ENCODE data around the gene NUDT7. TPM values are rescaled to one million over a fixed set of nuclear protein-coding genes. Genes with fewer than 3 reads are reported as not detected.

Gene NUDT7
- total and polyA plus RNA-seq, 4 donors = 15.4 to 30.2 (median 25.3) TPM

DNA sequence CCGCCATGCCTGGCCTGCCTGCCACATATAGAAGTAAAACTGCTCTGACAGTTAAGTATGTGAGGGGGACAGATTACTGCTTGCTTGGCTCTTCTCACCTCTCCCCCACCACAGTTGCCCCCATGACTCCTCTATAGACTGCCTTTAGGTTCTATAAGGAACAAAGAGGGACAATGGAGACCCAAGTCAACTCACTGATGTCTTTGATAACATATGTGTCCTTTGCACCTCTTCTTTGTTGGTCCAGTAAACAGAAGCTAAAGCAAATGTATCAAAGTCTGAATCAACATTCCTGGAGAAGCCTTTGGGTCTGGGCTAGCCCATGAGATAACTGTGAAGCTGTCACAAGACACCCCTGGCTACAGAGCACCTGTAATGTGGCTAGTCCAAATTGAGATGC is 27.1 kb downstream of the NUDT7 start:
- Histone ChIP-seq H3K9me3 (ENCODE audit: control insufficient read depth in 4 of 4, low read length in 3 of 4) (no peaks in the 10 kb centered on the region), H3K27me3 (ENCODE audit: control insufficient read depth in 4 of 4, insufficient read depth in 4 of 4, low read length in 3 of 4) (no peaks in the 10 kb centered on the region), H3K36me3 (ENCODE audit: control insufficient read depth in 4 of 4, insufficient read depth in 3 of 4, low read depth in 1 of 4, low read length in 3 of 4) (no peaks in the 10 kb centered on the region), H3K9ac (ENCODE audit: low read depth in 1 of 2, low read length in 2 of 2) (no peak overlapping the region), H3K27ac (ENCODE audit: low read depth in 1 of 2, low read length in 2 of 2) (no peak overlapping the region), H3K4me3 (ENCODE audit: low read depth in 1 of 3, low read length in 3 of 3) (no peak overlapping the region), H3K4me1 (ENCODE audit: control insufficient read depth in 4 of 4, insufficient read depth in 4 of 4, low read length in 3 of 4) (peaks cover 2 to 17% (median 6%) of the 10 kb centered on the region in 4 donors)
- TF ChIP-seq JUND (IDR thresholded peaks at IDR 0.05) (peak; percentile 18 to 73), FOXA1 (IDR thresholded peaks at IDR 0.05) (no peak), SP1 (IDR thresholded peaks at IDR 0.05) (peak; percentile 74), RAD21 (IDR thresholded peaks at IDR 0.05) (peak in 1 of 2 donors; percentile 54), HNF4G (IDR thresholded peaks at IDR 0.05) (peak; percentile 76), NR2F2 (IDR thresholded peaks at IDR 0.05) (no peak), REST (IDR thresholded peaks at IDR 0.05) (peak; percentile 43), HNF4A (conservative IDR thresholded peaks at IDR 0.05) (peak; percentile 93 to 94), GABPA (IDR thresholded peaks at IDR 0.05 in 1 of 2, conservative IDR thresholded peaks at IDR 0.05 in 1 of 2) (no peak), TAF1 (conservative IDR thresholded peaks at IDR 0.05) (no peak), RXRA (IDR thresholded peaks at IDR 0.05) (peak; percentile 45 to 72), FOXA2 (IDR thresholded peaks at IDR 0.05) (peak; percentile 76), YY1 (IDR thresholded peaks at IDR 0.05) (peak; percentile 74), CTCF (IDR thresholded peaks at IDR 0.05; ENCODE audit: low read depth, low read length, missing input control) (no peak), EGR1 (IDR thresholded peaks at IDR 0.05; ENCODE audit: low read depth in 2 of 2) (no peak)
- TF ChIP-seq, protein P1, sequence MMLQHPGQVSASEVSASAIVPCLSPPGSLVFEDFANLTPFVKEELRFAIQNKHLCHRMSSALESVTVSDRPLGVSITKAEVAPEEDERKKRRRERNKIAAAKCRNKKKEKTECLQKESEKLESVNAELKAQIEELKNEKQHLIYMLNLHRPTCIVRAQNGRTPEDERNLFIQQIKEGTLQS (IDR thresholded peaks at IDR 0.05) = no peak
- TF ChIP-seq, protein P2, sequence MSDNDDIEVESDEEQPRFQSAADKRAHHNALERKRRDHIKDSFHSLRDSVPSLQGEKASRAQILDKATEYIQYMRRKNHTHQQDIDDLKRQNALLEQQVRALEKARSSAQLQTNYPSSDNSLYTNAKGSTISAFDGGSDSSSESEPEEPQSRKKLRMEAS (IDR thresholded peaks at IDR 0.05) = no peak
- DNase-seq (ENCODE audit: low spot score) = no peak
- WGBS = 96% methylated on average over 1 of the region's 1 CpG

DNA sequence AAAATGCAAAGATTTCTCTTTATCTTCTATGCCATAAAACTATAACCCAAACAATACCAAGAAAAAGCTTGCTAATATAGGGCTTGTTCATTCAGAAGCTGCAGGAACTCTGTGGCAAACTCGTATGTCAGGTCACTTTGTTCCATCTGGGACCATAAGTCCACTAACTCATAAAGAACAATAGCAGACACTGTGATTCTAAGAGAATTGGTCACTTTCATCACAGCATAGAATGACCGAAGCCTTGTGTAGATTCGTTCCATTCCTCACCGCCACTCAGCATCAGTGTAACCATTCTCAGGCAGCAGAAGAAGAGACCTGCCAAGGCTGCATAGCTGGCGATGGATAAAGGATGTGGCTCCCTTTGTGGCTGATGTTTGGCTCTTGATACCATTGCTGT is 35.7 kb downstream of the NUDT7 start:
- H3K4me3 ChIP-seq (ENCODE audit: low read depth in 1 of 3, low read length in 3 of 3) = no peak overlapping the region
- H3K36me3 ChIP-seq (ENCODE audit: control insufficient read depth in 4 of 4, insufficient read depth in 3 of 4, low read depth in 1 of 4, low read length in 3 of 4) = no peaks in the 10 kb centered on the region
- no peaks in the 10 kb centered on the region for H3K27me3 ChIP-seq (ENCODE audit: control insufficient read depth in 4 of 4, insufficient read depth in 4 of 4, low read length in 3 of 4)
- no peaks in the 10 kb centered on the region for H3K9me3 ChIP-seq (ENCODE audit: control insufficient read depth in 4 of 4, low read length in 3 of 4)
- H3K27ac ChIP-seq (ENCODE audit: low read depth in 1 of 2, low read length in 2 of 2) = no peak overlapping the region
- no peak for TF ChIP-seq REST (IDR thresholded peaks at IDR 0.05)
- TF ChIP-seq TAF1 (conservative IDR thresholded peaks at IDR 0.05) = no peak
- TF ChIP-seq EGR1 (IDR thresholded peaks at IDR 0.05; ENCODE audit: low read depth in 2 of 2) = no peak
- TF ChIP-seq, protein P1 (IDR thresholded peaks at IDR 0.05) = no peak
- no peak for TF ChIP-seq RXRA (IDR thresholded peaks at IDR 0.05)
- TF ChIP-seq RAD21 (IDR thresholded peaks at IDR 0.05) = no peak
- TF ChIP-seq, protein P2 (IDR thresholded peaks at IDR 0.05) = no peak
- no peak overlapping the region for H3K9ac ChIP-seq (ENCODE audit: low read depth in 1 of 2, low read length in 2 of 2)
- no peak for DNase-seq (ENCODE audit: low spot score)
- 95% methylated on average over 5 of the region's 5 CpGs for whole genome bisulfite sequencing
- H3K4me1 ChIP-seq (ENCODE audit: control insufficient read depth in 4 of 4, insufficient read depth in 4 of 4, low read length in 3 of 4) = peaks cover 0 to 4% (median 1%) of the 10 kb centered on the region in 4 donors
